Cortex of kidney (tissue), 1 donor: Measurements from ENCODE around the gene GAB2.
"Not testable (repeated sequence)": the region's sequence is repeated elsewhere in the genome, so short reads cannot be mapped to it uniquely, and the experiment has no call there.

ENCODE experiments used
- DNase-seq: peaks from one replicate; lab custom pipeline; 2025; lab: John Stamatoyannopoulos, UW

GAB2 gene

DNA sequence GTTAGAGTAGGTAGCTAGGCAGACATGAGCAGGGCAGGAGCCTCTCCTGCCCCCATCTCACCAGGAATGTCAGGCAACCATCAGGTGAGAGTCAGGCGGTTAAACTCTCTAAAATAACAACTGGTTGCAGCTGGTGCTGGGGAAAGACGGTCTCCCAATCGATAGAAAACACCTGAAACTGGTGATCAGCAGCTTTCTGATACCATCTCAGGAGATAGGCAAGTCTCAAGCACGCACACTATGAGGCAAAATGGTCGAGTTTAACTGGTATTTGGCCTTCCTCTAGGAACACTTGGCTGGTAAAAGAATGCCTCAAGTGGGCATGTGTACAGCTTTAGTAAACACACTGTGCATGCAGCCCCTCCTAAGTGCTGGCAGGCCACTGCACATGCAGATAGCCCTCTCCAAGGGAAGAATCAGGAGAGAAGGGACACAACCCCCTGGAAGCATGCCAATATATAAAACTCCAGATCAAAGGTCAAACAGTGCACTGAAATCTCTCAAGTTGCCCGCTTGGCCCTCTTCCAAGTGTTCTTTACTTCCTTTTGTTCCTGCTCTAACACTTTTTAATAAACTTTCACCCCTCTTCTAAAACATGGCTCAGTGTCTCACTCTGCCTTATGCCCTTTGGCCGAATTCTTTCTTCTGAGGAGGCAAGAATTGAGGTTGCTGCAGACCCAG lies 140.2 kb downstream of the GAB2 start:
- DNase-seq = no peak

GRCh38 chr11:78276311-78276710 lies 141.3 kb downstream of the GAB2 start:
- DNase-seq = no peak

- no peak for DNase-seq
These were observed 142.9 kb downstream of the GAB2 start for GRCh38 chr11:78274739-78275138.

DNA sequence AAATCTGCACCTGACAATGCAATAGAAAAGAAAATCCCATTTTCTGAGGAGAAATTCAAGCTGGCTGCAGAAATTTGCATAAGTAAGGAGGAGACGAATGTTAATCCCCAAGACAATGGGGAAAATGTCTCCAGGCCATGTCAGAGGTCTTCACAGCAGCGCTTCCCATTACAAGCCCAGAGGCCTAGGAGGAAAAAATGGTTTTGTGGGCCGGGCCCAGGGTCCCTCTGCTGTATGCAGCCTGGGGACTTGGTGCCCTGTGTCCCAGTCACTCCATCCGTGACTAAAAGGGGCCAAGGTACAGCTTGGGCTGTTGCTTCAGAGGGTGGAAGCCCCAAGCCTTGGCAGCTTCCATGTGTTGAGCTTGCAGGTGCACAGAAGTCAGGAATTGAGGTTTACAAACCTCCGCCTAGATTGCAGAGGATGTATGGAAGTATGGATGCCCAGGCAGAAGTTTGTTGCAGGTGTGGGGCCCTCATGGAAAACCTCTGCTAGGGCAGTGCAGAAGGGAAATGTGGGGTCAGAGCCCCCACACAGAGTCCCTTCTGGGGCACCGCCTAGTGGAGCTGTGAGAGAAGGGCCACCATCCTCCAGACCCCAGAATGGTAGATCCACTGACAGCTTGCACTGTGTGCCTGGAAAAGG lies 144.9 kb downstream of the GAB2 start:
- not testable (repeated sequence) for DNase-seq

- not testable (repeated sequence) for DNase-seq
These were observed 145.8 kb downstream of the GAB2 start for GRCh38 chr11:78271801-78272200.

DNA sequence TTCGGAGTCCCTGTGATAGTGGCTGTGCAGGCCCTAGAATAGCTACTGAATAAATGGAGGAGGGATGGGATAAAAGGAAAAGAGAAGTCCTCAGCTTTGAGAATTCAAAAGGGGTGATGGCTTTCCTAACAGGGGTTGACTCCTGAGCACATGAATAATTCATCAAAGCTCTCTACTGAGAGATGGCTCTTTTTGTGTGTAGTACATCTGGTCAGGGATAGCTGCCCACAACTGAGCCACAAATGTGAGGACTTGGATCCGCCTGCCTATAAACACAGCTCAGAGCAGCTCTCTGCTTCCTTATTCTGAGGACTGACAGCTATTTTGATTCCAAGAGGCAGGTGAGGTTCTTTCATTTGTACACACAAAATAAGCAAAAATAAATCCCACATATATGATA lies 146.6 kb downstream of the GAB2 start:
- DNase-seq = no peak

DNA sequence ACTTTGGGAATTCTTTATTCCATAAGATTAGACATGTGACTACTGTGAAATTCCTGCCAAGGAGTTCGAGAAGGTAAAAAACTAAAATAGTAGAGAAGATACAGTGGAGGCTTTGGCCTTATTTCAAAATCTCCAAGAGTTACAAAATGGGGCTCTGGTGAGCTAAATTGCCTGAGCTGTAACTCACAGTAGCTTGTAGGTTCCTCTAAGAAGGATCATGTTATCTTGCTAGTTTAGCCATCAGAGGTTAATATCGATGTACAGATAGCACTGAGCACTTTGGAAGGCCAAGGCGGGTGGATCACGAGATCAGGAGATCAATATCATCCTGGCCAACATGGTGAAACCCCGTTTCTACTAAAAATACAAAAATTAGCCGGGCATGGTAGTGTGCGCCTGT lies 147.8 kb downstream of the GAB2 start:
- no peak for DNase-seq

- DNase-seq = no peak
These were observed 148.8 kb downstream of the GAB2 start for GRCh38 chr11:78268591-78269410.

- no peak for DNase-seq
These were observed 151.2 kb downstream of the GAB2 start for GRCh38 chr11:78266451-78266850.

GRCh38 chr11:78265326-78265725 lies 152.3 kb downstream of the GAB2 start:
- no peak for DNase-seq

GRCh38 chr11:78262691-78263090 lies 154.9 kb downstream of the GAB2 start:
- DNase-seq = no peak

DNA sequence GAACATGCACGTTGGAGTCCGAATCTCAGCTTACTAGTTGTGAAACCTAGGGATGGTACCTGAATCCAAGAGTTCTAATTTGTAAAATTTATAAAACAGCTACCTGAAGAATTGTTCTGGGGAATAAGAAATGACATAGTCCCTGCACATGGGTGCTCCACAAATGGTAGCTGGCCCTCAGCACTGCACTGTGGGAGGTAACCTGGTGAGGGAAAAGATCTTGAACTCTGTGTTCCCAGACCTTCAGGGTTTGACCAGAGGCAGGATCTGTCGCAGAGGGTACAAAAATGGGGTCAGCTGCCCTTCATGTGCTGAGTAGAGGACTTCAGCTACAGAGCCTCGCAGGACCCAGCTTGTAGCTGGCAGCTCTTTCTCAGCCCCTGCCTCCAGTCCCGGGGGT lies 155.4 kb downstream of the GAB2 start:
- DNase-seq = no peak

- no peak for DNase-seq
These were observed 155.8 kb downstream of the GAB2 start for GRCh38 chr11:78261828-78262227.

DNA sequence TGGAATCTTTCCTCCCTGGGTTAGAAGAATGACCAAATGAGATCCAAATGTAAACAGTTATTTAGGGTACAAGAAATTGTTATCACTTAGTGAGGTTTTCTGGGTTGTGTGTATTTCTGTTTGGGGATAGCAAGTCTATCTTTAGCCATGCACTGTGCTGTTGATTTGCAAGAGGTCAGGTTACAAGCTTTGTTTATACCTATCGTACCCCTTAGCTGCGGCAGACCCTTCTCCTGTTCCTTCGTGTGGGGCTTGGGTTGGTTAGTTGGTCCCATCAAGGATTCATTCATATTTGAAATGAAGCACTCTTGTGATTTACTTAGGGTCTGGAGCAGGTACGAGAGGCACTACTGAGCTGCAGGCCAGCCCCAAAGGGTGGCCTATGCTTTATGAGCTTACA lies 156.3 kb downstream of the GAB2 start:
- DNase-seq = no peak

DNA sequence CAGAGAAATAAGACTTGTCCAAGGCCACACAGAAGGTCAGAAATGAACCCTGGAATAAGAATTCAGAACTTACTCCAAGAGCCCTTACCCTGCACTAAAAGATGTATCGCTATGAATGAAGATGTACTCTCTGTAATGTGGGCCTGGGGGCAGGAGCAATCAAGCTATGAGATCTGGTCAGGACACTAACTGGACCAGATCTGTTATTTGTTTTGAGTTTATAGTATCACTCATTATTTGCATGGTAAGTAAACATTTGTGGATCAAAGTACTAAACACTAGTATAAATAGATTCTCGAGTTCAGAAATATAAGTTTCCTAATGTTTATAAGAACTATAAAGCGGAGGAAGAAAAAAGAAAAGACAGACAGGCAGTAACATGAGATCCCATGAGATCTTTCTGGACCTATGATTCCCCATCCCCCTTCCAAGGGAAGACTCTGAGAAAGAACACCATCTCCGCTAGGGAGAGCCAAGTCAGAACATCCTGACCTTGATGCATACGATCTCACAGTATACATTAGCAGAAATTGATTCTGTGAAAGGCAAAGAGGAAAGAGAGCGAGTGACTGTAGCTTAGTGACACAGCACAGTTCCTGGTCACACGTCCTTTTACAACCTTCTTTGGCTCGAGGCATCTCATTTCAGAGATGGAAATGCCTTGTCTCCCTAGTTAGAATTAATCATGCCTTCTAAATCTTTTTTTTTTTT lies 157.7 kb downstream of the GAB2 start:
- no peak for DNase-seq

DNA sequence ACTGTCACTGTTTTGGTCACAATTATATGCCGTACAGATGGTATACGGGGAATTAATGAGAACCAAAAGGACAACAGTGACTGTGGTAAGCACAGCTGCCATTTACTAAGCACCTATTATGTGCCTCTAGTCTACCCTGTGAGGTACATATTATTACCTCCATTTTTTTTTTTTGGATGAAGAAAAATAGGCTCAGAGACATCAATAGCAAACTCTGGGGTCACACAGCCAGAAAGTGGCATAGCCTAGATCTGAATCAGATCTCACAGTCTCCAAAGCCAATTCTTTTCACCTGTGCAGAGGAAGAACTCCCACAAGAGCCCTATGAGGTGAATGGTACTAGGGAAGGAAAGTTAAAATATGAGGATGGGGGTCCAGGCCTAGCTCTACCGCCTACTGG lies 160.0 kb downstream of the GAB2 start:
- DNase-seq = no peak

- DNase-seq = no peak
These were observed 160.7 kb downstream of the GAB2 start for GRCh38 chr11:78256962-78257361.

DNA sequence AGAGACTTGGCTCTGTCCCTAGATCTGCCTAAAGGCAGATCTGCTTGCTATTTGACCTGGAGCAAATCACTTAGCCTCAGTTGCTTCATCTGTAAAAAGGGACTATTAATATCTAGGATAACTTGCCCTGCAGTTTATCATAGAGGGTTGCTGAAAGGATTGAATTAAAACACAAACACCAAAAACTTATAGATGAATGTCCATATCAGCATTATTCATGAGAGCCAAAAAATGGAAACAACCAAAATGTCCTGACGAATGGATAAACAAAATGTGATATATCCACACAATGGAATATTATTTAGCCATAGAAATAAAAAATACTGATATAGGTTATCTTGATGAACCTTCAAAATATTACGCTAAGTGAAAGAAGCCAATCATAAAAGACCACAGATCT lies 161.7 kb downstream of the GAB2 start:
- no peak for DNase-seq

GRCh38 chr11:78254268-78254667 lies 163.4 kb downstream of the GAB2 start:
- no peak for DNase-seq

GRCh38 chr11:78253797-78254196 lies 163.8 kb downstream of the GAB2 start:
- DNase-seq = no peak

DNA sequence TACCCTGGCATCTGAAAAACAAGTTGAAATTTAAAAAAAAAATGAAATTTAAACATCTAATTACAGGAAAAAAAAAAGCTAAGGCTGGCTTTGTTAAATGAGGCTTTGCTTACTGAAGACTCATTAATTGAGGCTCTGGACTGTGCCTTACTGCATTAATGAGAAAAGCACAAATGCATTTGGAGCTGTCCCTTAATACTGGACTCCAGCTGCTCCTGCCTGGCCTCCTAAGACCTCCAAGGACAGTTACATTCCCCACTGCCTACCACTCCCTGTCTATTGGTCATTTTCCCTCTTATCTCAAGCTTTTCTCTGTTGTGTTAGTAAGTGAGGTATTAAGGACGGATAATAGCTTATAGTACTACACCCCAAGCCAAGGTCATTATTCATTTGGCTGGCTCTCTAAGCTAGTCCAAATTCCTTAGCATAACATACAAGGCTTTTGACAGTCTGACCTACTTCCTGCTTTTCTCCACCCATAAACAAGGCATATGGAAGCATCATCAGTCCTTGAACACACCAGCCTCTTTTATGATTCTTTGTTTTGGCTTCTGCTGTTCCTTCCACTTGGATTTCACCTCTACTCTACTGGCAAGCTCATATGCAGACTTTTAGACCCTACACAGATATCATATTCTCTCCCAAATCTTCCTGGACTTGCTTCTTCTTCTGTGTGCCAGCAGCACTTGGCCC lies 166.4 kb downstream of the GAB2 start:
- DNase-seq = no peak

DNA sequence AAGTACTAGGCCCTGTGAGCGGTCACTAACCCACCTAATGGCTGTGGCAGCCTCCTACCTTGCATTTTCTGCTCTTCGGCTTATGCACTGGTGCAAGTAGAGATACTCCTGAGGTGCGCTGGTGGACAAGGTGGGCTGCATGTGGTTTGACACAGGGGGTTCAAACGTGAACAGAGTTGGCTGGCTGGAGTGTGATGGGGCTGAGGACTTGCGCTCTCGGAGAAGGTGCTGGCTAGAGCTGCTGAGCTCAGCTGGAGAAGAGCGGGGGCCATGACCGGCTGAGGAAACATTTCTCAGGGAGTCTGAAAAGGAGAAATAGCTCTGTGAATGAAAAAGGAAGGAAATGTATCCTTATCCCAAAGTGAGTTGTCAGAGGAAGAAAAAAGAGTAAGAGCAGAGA lies 167.5 kb downstream of the GAB2 start:
- DNase-seq = no peak
